OCI-LY7 (cell line): Measurements from ENCODE around the gene TRPM7.

Source experiments
- EZH2phosphoT487 ChIP-seq: fragments of 200-600 bp; sonication (generic); IDR thresholded peaks from 2 replicates; pipeline ENCODE4 v1.6.1; 2018; ENCODE audit warnings: low read depth, borderline replicate concordance, mild to moderate bottlenecking, mixed run types, antibody characterized with exemption, low read length, moderate library complexity, mixed read lengths
- TF ChIP-seq, protein P1 (sequence below): fragments of 200-600 bp; sonication (generic); conservative IDR thresholded peaks from 2 replicates; pipeline ENCODE4 v1.5.1; 2014; ENCODE audit warnings: mild to moderate bottlenecking, antibody characterized with exemption, low read length, moderate library complexity, mixed read lengths

DNA sequence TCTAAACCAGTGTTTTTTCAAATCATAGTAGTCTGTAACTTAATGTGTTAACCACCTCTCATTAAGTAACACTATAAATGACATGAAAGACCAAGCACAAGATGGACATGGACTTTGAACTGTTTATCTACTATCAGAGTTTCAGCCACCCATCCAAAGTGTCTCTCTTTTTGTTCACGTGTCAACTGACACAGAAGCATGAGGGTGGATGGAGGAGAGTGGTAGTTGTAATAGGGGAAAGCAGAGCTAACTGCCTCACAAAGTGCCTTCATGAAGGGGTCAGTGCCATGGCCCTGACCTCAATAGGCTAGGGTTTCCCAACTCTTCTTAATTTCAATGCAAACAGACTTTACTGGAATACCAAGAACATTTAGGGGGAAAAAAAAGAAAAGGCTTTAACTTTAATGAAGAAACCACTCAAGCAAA lies 32.1 kb upstream of the TRPM7 start:
- TF ChIP-seq EZH2phosphoT487 = no peak
- TF ChIP-seq, protein P1, sequence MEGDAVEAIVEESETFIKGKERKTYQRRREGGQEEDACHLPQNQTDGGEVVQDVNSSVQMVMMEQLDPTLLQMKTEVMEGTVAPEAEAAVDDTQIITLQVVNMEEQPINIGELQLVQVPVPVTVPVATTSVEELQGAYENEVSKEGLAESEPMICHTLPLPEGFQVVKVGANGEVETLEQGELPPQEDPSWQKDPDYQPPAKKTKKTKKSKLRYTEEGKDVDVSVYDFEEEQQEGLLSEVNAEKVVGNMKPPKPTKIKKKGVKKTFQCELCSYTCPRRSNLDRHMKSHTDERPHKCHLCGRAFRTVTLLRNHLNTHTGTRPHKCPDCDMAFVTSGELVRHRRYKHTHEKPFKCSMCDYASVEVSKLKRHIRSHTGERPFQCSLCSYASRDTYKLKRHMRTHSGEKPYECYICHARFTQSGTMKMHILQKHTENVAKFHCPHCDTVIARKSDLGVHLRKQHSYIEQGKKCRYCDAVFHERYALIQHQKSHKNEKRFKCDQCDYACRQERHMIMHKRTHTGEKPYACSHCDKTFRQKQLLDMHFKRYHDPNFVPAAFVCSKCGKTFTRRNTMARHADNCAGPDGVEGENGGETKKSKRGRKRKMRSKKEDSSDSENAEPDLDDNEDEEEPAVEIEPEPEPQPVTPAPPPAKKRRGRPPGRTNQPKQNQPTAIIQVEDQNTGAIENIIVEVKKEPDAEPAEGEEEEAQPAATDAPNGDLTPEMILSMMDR = no peak
